ENCODE data around the gene PLAGL2.

PLAGL2 gene

DNA sequence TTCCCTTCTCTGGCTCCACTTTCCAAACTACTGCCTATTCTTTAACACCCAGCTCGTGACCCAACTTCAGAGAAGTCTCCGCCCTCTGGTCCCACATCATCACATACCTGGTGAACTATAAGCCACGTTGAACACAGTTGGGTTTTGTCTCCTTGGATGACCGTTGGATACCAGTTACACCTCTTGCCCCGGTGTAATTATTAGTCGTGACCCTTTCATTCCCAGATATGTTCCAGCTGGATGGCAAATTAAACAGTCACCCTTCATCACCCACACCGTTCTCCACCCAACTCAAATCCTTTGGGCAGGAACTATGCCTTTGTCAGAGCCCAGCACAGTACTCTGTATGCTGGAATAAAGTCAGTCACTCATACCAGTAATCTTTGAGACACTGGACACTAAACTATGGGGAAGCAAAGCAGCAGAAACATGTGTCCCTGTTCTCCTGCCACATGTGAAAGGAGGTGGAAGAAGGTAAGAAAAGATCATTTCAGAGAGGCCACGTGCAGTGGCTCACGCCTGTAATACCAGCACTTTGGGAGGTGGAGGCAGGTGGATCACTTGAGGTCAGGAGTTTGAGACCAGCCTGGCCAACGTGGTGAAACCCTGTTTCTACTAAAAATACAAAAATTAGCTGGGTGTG, 22.5 kb downstream of the PLAGL2 start:
- DNase-seq (ENCODE audit: low read depth in 1 of 2, low spot score in 1 of 2): no peak
- no peak for TF ChIP-seq SPI1 (IDR thresholded peaks at IDR 0.05; ENCODE audit: borderline replicate concordance, low read depth)
- TF ChIP-seq, protein P1, sequence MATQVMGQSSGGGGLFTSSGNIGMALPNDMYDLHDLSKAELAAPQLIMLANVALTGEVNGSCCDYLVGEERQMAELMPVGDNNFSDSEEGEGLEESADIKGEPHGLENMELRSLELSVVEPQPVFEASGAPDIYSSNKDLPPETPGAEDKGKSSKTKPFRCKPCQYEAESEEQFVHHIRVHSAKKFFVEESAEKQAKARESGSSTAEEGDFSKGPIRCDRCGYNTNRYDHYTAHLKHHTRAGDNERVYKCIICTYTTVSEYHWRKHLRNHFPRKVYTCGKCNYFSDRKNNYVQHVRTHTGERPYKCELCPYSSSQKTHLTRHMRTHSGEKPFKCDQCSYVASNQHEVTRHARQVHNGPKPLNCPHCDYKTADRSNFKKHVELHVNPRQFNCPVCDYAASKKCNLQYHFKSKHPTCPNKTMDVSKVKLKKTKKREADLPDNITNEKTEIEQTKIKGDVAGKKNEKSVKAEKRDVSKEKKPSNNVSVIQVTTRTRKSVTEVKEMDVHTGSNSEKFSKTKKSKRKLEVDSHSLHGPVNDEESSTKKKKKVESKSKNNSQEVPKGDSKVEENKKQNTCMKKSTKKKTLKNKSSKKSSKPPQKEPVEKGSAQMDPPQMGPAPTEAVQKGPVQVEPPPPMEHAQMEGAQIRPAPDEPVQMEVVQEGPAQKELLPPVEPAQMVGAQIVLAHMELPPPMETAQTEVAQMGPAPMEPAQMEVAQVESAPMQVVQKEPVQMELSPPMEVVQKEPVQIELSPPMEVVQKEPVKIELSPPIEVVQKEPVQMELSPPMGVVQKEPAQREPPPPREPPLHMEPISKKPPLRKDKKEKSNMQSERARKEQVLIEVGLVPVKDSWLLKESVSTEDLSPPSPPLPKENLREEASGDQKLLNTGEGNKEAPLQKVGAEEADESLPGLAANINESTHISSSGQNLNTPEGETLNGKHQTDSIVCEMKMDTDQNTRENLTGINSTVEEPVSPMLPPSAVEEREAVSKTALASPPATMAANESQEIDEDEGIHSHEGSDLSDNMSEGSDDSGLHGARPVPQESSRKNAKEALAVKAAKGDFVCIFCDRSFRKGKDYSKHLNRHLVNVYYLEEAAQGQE (IDR thresholded peaks at IDR 0.05; ENCODE audit: insufficient replicate concordance, low read depth): no peak
- TF ChIP-seq GABPA (IDR thresholded peaks at IDR 0.05; ENCODE audit: low read depth): no peak
- TF ChIP-seq CTCF (IDR thresholded peaks at IDR 0.05; ENCODE audit: insufficient read depth, low read length): no peak
- no peak for TF ChIP-seq POLR2AphosphoS5 (IDR thresholded peaks at IDR 0.05; ENCODE audit: low read depth)

GRCh38 chr20:32183947-32184635, 23.5 kb downstream of the PLAGL2 start:
- no peak for DNase-seq (ENCODE audit: low read depth in 1 of 2, low spot score in 1 of 2)
- no peak for TF ChIP-seq SPI1 (IDR thresholded peaks at IDR 0.05; ENCODE audit: borderline replicate concordance, low read depth)
- no peak for TF ChIP-seq POLR2AphosphoS5 (IDR thresholded peaks at IDR 0.05; ENCODE audit: low read depth)
- TF ChIP-seq, protein P1 (IDR thresholded peaks at IDR 0.05; ENCODE audit: insufficient replicate concordance, low read depth): no peak
- TF ChIP-seq GABPA (IDR thresholded peaks at IDR 0.05; ENCODE audit: low read depth): no peak
- no peak for TF ChIP-seq CTCF (IDR thresholded peaks at IDR 0.05; ENCODE audit: insufficient read depth, low read length)
- no peaks in the 10 kb centered on the region for H3K27me3 ChIP-seq (ENCODE audit: insufficient read depth, poor library complexity, severe bottlenecking)
- H3K27ac ChIP-seq (replicated peaks): no peak overlapping the region
- no peak overlapping the region for H3K4me3 ChIP-seq (replicated peaks; ENCODE audit: insufficient read depth, low read length)

More for the DNA sequence above, 22.5 kb downstream of the PLAGL2 start:
- Histone ChIP-seq H3K27me3 (ENCODE audit: insufficient read depth, poor library complexity, severe bottlenecking) (no peaks in the 10 kb centered on the region), H3K27ac (replicated peaks) (no peak overlapping the region), H3K4me3 (replicated peaks; ENCODE audit: insufficient read depth, low read length) (no peak overlapping the region)

GRCh38 chr20:32181606-32182005, 25.9 kb downstream of the PLAGL2 start:
- H3K4me3 ChIP-seq (replicated peaks; ENCODE audit: insufficient read depth, low read length): no peak overlapping the region
- H3K27me3 ChIP-seq (ENCODE audit: insufficient read depth, poor library complexity, severe bottlenecking): no peaks in the 10 kb centered on the region
- no peak overlapping the region for H3K27ac ChIP-seq (replicated peaks)
- no peak for DNase-seq (ENCODE audit: low read depth in 1 of 2, low spot score in 1 of 2)
- TF ChIP-seq SPI1 (IDR thresholded peaks at IDR 0.05; ENCODE audit: borderline replicate concordance, low read depth) (no peak), CTCF (IDR thresholded peaks at IDR 0.05; ENCODE audit: insufficient read depth, low read length) (no peak), GABPA (IDR thresholded peaks at IDR 0.05; ENCODE audit: low read depth) (no peak), POLR2AphosphoS5 (IDR thresholded peaks at IDR 0.05; ENCODE audit: low read depth) (no peak)
- TF ChIP-seq, protein P1 (IDR thresholded peaks at IDR 0.05; ENCODE audit: insufficient replicate concordance, low read depth): no peak

All from HL-60 (cell line).